Right kidney (tissue), 1 donor: ENCODE data around the gene ITGB1BP2.
"Not testable (repeated sequence)": the region's sequence is repeated elsewhere in the genome, so short reads cannot be mapped to it uniquely, and the experiment has no call there.

Experiments used
- DNase-seq: peaks from one replicate; pipeline ENCODE4 v3.0.0-alpha.2; 2016

Gene ITGB1BP2

DNA sequence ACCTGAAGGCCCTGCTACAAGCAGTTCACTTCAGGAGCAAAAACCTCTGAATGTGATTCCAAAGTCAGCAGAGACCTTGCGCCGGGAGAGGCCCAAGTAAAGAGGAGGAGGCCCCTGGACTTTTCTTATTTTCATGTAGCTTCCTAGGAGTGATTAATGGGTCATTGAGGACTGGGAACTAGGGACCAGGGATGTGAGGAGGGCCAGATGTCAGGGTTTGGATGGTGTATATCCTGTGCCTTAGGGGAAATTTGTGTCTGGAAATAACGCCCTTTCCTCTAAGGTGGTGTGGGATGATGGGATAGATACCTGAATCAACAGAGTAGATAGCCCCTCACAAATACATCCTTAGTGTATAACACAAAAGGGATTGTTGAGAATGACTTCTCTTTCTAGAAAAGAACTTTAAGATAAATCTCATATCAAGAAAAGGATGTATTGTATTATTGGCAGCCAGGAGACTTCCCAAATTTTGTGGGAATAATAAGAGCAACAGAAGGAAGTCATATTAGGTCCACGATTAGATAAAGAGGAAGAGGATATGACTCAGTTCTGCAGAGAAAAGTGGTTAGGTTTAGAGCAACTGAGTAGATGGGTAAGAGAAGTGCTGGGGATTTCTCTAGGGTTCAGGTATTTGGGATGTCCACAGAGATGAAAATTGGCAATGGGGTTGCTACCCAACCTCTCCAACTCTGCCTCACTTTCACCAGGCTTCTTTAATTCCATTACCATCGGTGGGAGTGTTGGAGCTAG, 1.1 kb downstream of the ITGB1BP2 start:
- no peak for DNase-seq

DNA sequence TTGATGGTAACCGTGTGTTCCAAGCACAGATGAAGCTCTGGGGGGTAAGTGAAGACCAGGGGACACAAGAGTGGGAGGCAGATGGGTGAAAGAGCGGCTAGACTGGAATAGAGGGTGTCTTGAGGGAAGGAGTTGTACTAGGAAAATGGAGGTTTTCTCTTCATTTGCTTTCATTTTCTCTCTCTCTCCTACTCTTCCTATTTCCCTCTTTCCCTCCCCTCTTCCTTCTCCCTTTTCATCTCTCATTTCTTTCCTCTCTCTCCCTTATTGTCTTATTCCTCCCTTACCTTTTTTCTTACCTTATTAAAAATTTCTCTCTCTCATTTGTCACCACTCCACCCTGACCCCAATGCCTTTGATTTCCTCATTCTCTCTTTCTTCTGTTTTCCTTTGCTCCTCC, 3.0 kb downstream of the ITGB1BP2 start:
- no peak for DNase-seq

GRCh38 chrX:71315917-71316316, 14.4 kb downstream of the ITGB1BP2 start:
- DNase-seq: no peak

GRCh38 chrX:71316959-71317358, 15.4 kb downstream of the ITGB1BP2 start:
- DNase-seq: not testable (repeated sequence)

- no peak for DNase-seq
Measured at GRCh38 chrX:71320126-71320525, 18.6 kb downstream of the ITGB1BP2 start.

DNA sequence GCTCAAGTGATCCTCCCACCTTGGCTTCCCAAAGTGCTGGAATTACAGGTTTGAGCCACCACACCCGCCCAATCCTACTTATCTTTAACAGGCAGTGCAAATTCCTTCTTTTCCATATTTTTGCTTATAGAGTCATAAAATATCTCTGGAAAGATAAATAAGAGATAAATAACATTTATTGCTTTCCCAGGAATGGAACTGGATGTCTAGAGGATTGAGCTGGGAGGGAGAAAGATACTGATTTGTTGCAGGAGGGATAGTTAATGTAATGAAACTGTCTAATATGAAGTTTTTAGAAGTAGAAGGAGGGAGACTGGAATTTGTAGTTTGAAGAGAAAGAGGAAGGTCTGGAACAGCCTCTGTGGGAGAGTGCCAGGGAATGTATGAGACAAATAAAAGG, 20.2 kb downstream of the ITGB1BP2 start:
- DNase-seq: no peak

- not testable (repeated sequence) for DNase-seq
Measured at GRCh38 chrX:71324452-71324851, 22.9 kb downstream of the ITGB1BP2 start.

DNA sequence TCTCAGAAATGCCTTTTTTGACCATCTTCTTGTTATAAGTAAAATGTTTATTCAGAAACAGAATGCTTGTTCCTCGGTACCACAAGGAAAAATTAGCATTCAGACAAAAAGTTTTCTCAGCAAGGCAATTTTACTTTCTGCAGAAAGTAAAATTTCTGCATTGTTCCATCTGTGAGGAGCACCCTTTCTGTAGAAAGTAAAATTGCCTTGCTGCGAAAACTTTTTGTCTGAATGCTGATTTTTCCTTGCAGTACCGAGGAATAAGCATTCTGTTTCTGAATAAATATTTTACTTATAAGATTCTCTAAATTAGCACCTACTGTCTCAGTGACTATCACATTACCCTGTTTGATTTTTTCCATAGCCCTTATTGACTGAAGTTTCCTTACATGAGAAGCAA, 24.8 kb downstream of the ITGB1BP2 start:
- DNase-seq: no peak

DNA sequence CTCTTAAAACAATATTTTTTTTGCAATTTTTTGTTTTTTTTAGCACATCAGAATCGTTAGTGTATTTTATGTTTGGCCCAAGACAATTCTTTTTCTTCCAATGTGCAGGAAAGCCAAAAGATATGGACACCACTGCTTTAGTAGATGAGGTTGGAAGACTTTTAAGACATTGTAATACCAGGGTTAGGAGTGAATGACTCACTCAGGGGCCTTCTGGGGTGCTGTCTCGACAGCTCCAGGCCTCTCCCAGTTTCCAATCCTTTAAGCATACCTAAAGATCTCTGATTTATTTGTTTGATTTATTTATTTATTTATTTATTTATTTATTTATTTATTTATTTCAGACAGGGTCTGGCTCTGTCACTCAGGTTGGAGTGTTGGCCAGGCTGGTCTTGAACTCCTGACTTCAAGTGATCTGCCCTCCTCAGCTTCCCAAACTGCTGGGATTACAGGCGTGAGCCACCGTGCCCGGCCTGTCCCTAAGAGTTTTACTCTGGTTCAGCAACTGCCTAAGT, 47.7 kb downstream of the ITGB1BP2 start:
- not testable (repeated sequence) for DNase-seq

- not testable (repeated sequence) for DNase-seq
Measured at GRCh38 chrX:71349867-71350266, 48.3 kb downstream of the ITGB1BP2 start.

GRCh38 chrX:71352439-71352838, 50.9 kb downstream of the ITGB1BP2 start:
- DNase-seq: not testable (repeated sequence)
